ENCODE results near the gene P4HA1.
"Not testable (repeated sequence)": the region's sequence is repeated elsewhere in the genome, so short reads cannot be mapped to it uniquely, and the experiment has no call there.

The P4HA1 gene

DNA sequence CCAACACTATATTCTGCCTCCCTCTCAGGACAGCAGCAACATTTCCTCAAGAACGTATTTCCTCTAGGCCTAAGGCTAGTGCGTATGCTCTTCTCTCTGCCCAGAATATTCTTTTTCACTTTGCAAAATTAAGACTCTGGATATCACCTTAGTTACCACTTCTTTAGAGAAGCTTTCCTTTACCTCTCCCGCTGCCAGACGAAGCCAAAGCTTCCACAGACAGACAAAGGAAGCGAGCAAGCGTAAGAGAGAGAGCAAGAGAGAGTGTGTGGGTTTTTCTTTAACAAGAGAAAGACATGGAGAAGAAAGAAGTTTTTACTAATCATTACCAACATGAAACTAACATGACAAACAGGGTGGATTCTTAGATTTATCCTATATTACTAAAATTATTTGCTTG lies 64.1 kb downstream of the P4HA1 start:
- TF ChIP-seq, protein P1, sequence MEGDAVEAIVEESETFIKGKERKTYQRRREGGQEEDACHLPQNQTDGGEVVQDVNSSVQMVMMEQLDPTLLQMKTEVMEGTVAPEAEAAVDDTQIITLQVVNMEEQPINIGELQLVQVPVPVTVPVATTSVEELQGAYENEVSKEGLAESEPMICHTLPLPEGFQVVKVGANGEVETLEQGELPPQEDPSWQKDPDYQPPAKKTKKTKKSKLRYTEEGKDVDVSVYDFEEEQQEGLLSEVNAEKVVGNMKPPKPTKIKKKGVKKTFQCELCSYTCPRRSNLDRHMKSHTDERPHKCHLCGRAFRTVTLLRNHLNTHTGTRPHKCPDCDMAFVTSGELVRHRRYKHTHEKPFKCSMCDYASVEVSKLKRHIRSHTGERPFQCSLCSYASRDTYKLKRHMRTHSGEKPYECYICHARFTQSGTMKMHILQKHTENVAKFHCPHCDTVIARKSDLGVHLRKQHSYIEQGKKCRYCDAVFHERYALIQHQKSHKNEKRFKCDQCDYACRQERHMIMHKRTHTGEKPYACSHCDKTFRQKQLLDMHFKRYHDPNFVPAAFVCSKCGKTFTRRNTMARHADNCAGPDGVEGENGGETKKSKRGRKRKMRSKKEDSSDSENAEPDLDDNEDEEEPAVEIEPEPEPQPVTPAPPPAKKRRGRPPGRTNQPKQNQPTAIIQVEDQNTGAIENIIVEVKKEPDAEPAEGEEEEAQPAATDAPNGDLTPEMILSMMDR (IDR thresholded peaks at IDR 0.05; ENCODE audit: extremely low read depth, insufficient read depth, missing control alignments): no peak
- DNase-seq (ENCODE audit: low spot score): no peak
- in situ Hi-C loops (cut with MboI; ENCODE audit: low pct_unique_long_range_greater_than_20kb, low sequenced_read_pairs, unreplicated experiment): no loop called here

DNA sequence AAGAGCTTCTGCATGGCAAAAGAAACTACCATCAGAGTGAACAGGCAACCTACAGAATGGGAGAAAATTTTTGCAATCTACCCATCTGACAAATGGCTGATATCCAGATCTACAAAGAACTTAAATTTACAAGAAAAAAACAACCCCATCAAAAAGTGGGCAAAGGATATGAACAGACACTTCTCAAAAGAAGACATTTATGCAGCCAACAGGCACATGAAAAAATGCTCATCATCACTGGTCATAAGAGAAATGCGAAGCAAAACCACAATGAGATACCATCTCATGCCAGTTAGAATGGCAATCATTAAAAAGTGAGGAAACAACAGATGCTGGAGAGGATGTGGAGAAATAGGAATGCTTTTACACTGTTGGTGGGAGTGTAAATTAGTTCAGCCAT lies 70.0 kb downstream of the P4HA1 start:
- DNase-seq (ENCODE audit: low spot score); in situ Hi-C loops (cut with MboI; ENCODE audit: low pct_unique_long_range_greater_than_20kb, low sequenced_read_pairs, unreplicated experiment): not testable (repeated sequence)

DNA sequence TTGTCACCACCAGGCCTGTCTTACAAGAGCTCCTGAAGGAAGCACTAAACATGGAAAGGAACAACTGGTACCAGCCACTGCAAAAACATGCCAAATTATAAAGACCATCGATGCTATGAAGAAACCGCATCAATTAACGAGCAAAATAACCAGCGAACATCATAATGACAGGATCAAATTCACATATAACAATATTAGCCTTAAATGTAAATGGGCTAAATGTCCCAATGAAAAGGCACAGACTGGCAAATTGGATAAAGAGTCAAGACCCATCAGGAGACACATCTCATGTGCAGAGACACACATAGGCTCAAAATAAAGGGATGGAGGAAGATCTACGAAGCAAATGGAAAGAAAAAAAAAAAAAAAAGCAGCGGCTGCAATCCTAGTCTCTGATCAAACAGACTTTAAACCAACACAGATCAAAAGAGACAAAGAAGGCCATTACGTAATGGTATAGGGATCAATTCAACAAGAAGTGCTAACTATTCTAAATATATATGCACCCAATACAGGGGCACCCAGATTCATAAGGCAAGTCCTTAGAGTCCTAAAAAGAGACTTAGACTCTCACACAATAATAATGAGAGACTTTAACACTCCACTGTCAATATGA lies 73.1 kb downstream of the P4HA1 start:
- in situ Hi-C loops (cut with MboI; ENCODE audit: low pct_unique_long_range_greater_than_20kb, low sequenced_read_pairs, unreplicated experiment); DNase-seq (ENCODE audit: low spot score): not testable (repeated sequence)

DNA sequence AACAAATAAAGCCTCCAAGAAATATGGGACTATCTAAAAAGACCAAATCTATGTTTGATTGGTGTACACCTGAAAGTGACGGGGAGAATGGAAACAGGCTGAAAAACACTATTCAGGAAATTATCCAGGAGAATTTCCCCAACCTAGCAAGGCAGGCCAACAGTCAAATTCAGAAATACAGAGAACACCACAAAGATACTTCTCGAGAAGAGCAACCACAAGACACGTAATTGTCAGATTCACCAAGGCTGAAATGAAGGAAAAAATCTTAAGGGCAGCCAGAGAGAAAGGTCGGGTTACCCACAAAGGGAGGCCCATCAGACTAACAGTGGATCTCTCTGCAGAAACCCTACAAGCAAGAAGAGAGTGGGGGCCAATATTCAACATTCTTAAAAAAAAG lies 73.7 kb downstream of the P4HA1 start:
- DNase-seq (ENCODE audit: low spot score); in situ Hi-C loops (cut with MboI; ENCODE audit: low pct_unique_long_range_greater_than_20kb, low sequenced_read_pairs, unreplicated experiment): not testable (repeated sequence)

DNA sequence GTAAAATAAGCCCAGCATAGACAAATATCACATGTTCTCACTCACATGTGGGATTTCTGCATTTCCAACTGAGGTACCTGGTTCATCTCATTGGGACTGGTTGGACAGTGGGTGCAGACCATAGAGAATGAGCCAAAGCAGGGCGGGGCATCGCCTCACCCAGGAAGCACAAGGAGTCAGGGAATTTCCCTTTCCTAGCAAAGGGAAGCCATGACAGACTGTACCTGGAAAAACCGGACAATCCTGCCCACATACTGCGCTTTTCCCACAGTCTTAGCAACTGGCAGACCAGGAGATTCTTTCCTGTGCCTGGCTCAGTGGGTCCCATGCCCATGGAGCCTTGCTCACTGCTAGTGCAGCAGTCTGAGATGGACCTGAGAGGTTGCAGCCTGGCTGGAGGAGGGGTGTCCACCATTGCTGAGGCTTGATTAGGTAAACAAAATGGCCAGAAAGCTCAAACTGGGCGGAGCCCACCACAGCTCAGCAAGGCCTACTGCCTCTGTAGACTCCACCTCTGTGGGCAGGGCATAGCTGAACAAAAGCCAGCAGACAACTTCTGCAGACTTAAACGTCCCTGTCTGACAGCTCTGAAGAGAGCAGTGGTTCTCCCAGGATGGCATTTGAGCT lies 75.0 kb downstream of the P4HA1 start:
- in situ Hi-C loops (cut with MboI; ENCODE audit: low pct_unique_long_range_greater_than_20kb, low sequenced_read_pairs, unreplicated experiment); DNase-seq (ENCODE audit: low spot score): not testable (repeated sequence)

DNA sequence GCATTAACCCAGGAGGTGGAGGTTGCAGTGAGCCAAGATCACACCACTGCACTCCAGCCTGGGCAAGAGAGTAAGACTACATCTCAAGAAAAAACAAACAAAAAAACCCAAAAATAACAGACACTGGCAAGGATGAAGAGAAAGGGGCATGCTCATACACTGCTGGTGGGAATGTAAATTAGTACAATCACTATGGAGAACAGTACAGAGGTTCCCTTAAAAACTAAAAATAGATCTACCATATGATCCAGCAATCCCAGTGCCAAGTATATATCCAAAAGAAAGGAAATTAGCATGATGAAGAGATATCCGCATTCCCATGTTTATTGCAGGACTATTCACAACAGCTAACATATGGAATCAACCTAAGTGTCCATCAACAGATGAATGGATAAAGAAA lies 75.6 kb downstream of the P4HA1 start:
- TF ChIP-seq, protein P1 (IDR thresholded peaks at IDR 0.05; ENCODE audit: extremely low read depth, insufficient read depth, missing control alignments): no peak
- in situ Hi-C loops (cut with MboI; ENCODE audit: low pct_unique_long_range_greater_than_20kb, low sequenced_read_pairs, unreplicated experiment): no loop called here
- DNase-seq (ENCODE audit: low spot score): no peak

DNA sequence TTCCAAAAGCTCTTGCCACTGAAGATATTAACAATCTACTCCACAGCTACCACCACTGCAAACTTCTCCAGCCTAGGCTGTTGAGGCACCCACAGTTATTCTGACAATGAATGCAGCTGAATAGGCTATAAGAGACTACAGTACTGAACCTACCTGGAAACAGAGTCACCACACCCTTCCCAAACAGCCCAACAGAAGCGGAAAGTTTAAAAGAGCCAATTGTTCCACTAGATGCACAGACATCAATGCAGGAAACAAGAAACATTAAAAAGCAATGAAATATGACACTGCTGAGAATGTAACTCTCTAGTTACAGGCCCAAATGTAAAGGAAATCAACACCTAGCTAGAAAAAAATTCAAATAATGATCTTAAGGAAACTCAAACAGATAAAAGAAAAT lies 77.6 kb downstream of the P4HA1 start:
- in situ Hi-C loops (cut with MboI; ENCODE audit: low pct_unique_long_range_greater_than_20kb, low sequenced_read_pairs, unreplicated experiment): no loop called here
- TF ChIP-seq, protein P1 (IDR thresholded peaks at IDR 0.05; ENCODE audit: extremely low read depth, insufficient read depth, missing control alignments): no peak
- DNase-seq (ENCODE audit: low spot score): no peak

DNA sequence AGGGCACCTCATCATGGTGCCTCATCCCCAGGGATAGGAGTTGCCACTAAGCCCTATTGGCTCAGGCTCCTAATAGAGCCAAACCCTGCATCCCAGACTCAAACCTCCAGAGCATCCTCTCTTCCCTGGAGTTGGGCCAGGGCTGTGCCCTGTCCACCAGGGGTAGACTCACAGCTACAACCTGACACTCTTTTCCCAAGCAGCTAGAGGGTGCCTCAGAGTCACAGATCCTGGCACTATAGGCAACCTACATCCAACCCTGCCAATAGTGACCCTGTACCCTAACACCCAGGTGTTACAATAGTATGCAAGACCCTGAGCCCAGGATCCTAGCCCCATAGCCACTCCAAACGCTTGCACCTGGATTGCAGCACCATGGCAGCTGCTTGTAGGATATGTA lies 78.0 kb downstream of the P4HA1 start:
- TF ChIP-seq, protein P1 (IDR thresholded peaks at IDR 0.05; ENCODE audit: extremely low read depth, insufficient read depth, missing control alignments): no peak
- DNase-seq (ENCODE audit: low spot score): no peak
- in situ Hi-C loops (cut with MboI; ENCODE audit: low pct_unique_long_range_greater_than_20kb, low sequenced_read_pairs, unreplicated experiment): no loop called here

DNA sequence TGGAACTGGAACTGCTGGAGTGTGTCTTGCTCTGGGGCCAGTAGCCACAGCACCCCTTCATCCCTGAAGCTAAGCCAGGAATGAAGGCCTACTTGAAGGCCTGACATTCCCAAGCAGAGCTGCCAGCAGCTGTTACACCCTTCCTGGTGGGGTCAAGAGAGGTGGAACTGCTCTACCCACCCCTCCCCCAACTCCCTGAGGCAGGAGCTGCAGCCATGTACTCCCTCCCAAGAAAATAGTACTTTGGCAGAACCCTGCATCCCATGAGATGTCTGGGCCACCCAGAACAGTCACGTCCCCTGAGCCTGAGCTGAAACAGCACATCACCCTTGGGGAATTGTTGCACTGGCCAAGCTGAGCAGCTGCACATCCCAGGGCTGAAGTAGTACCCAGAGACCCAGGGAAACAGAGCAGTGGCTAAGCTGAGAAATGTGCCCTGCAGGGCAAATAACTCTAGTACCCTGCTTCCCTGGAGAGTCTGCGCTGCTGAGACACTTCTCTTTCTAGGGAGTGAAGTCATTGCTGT lies 78.6 kb downstream of the P4HA1 start:
- TF ChIP-seq, protein P1 (IDR thresholded peaks at IDR 0.05; ENCODE audit: extremely low read depth, insufficient read depth, missing control alignments): no peak
- in situ Hi-C loops (cut with MboI; ENCODE audit: low pct_unique_long_range_greater_than_20kb, low sequenced_read_pairs, unreplicated experiment): no loop called here
- DNase-seq (ENCODE audit: low spot score): no peak

Data from GM13977 (cell line).